Activated CD8-positive, alpha-beta memory T cell treated with anti-CD3 and anti-CD28 coated beads for 36 hours (primary cell): ENCODE data around the gene ABCD4. TPM values are rescaled to one million over a fixed set of nuclear protein-coding genes. Genes with fewer than 3 reads are reported as not detected.
"Not testable (repeated sequence)": the region's sequence is repeated elsewhere in the genome, so short reads cannot be mapped to it uniquely, and the experiment has no call there.

Experiments used
- CTCF ChIA-PET: fragments of 350-600 bp; sonication (Branson Sonifier 250); formaldehyde crosslinking; loops from one replicate; lab custom pipeline; 2021; ENCODE audit warnings: antibody characterized with exemption; lab: Charles Lee
- POLR2A ChIA-PET: fragments of 350-600 bp; sonication (Branson Sonifier 250); formaldehyde crosslinking; loops from one replicate; lab custom pipeline; 2021; ENCODE audit warnings: antibody characterized with exemption; lab: Charles Lee
- total RNA-seq, 2 experiments: library from RNA; stranded (reverse); gene quantifications; one replicate each; pipeline ENCODE4 v1.2.3, GENCODE V29; 2021

Gene ABCD4
- total RNA-seq, result 10 to 100 TPM; 42.0 to 44.3 TPM

DNA sequence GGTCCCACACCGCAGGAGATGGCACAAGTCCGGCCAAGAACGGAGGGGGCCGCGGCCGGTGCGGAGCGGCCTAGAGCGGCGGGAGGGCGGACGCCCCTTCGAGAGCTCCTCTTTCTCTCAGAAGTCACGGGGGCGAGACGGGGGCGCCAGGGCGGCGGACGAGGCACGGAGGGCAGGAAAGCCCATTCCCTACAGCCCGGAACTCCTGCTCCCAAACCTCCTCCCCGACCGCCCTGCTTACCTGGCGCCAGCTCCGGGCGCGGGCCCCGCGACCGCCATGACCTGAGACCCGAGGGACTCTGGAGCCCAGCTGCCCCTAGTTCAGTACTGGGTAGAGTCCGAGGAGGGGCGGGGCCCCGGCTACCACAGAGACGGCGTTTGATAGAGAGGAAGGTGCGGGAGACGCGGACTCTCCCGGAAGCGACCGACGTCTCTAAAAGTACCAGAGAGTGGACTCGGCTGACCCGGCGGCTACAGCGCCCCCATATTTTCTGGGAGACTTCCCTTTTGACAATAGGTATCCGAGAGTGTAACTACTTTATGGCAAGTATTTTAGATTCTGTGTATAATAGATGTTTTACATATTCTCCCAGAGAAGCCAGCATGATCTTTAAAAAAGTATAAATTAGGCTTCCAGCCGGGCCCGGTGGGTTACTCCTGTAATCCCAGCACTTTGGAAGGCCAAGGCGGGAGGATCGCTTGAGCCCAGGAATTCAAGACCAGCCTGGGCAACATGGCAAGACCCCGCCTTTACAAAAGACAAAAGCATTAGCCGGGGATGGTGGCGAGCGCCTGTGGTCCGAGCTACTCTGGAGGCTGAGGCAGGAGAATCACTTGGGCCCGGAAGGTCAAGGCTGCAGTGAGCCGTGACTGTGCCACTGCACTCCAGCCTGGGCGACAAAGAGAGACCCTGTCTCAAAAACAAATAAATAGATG is at the start of gene ABCD4:
Gene ABCD4, minus strand, starts transcription at position 301 of the 936 bp plus-strand sequence. Its CDS starts 22 bp downstream, at position 279.
- CTCF ChIA-PET, result no interaction called here
- POLR2A ChIA-PET, result interaction anchor here (0.5 to 0.6 kb wide), 3 partner anchors 14 to 733 kb away, joined by 3 to 5 read pairs (median 3); partner anchors contain the start of gene RPS6KL1

DNA sequence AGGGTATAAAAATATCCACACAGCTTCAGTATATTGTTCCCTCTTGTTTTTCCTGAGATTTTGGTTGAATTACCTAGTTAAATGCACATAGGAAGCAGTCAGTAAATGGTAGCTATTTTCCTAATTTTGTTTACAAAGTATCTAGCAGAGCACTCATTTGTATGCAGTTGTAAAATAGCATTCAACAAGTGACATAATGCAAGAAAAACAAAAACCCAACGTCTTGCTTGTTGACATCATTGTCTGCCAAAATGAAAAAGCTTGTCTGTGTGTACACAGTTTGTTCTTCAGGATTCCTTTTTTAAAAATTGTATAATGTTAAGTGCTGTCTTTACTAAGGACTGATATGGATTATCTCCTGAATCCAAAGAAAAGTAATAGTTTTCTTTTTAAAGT is 48.2 kb upstream of the ABCD4 start:
- POLR2A ChIA-PET, result no interaction called here
- CTCF ChIA-PET, result no interaction called here

DNA sequence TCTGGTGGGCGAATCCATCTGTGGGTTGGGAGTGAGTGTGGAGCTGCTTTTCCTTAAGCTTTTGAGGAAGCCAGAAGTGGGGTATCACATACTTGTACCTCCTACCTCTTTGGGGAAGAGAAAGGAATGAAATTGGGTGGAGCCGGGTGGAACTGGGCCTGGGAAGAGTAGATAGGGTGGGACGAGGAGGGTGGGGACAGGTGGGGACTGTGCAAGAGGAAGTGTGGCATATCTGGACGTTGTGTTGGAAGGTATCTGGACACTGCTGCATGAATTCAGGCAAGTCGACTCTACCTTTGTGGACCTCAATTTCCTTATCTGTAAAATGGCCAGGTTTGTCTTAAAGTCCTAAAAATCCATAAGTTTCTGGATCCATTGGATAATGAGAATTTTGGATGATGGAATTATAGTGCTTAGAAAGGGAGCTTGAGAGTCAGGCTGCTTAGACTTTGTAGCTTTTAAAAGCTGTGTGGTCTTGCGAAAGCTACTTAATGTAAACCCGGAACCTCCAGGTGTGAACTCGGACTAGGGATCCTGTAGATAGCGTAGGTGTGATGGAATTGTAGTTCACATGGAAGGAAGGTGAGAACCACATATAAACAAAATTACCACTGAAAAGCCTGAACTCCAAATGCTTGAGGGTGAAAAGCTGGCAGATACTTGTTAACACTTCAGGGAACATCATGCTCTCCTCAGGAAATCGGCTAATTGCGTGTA is 47.6 kb upstream of the ABCD4 start:
- CTCF ChIA-PET, result no interaction called here
- POLR2A ChIA-PET, result no interaction called here

DNA sequence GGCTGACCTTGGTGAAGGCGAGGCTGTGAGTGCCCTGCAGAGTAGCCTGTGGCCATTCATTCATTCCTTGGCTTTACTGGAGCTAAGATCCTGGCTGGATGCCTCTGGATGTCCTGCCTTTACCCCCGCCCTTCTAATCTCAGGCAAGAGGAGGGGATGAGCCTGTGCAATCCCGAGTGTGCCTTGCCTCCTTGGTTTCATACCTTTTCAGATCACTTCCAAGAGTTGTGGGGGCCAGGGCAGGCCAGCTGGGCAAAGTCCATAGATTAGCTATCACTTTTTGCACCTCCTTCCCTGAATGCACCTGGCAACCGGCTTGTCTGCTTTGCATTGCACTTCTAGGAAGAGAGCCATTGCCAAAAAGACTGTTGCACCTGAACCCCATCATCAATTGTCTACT is 47.0 kb upstream of the ABCD4 start:
- POLR2A ChIA-PET, result no interaction called here
- CTCF ChIA-PET, result no interaction called here

DNA sequence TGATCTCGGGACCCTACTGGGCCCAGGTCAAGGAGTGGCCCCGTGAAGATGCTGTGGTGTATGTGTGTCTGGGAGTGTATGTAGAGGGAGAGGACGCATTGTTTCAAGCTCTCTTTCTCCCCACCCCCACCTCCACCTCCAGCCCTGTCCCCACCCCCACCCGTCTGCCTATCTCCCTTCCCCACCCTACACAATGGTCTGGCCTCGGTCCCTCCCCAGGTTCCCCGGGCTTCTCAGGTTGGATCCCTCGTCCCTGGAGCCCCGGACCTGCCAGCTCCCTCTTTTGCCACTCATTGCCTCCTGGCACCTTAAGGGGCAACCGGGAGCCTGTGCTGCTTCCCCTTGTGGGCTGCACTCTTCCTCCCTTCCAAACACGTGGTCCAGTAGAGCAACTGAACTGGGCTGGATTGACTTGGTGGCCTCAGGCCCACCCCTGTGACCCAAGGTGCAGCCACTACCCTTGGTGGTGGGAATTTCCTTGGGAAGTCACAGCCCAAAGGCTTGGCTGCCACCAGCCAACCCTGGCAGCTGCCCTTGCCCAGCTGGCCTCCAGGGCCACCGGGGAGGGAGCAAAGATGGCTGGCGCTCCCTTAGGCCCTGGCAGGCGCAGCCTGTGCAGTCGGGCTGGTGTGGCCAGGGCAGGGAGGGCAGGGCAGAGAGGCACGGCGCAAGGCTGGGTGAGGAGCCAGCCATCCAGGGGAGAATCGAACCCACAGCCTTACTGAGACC is 46.2 kb upstream of the ABCD4 start:
- ChIA-PET CTCF (interaction anchor here (0.8 kb wide), 1 partner anchor 14 kb away, joined by 3 read pairs; no protein-coding TSS in a partner anchor), POLR2A (no interaction called here)

DNA sequence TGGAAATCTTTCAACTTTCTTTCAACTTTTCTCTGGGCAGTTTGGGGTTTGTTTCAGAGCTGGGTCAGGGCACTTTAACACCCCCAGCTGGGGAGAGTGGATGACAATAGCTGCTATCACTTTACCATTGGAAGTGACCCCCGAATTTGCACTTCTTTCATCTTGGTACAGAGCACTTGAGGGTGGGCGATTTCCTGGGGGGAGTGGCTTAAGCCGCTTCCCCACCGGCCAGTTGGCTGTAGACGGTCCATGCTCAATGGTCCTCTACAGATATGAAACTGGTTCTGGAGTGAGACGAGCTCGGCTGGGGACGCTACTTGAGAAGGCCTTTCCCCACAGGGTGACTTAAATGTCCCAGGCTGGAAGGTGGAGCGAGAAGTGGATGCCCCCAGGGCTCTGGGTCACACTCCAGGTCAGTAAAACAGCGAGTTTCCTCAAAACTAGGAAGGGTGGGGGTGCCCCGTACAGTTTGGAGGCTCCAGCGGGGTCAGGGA is 45.6 kb upstream of the ABCD4 start, which contains the start of gene VRTN:
Gene VRTN, plus strand, starts transcription at position 231 of the 494 bp plus-strand sequence. CDS start 8,313 bp downstream, outside the sequence.
- CTCF ChIA-PET, result interaction anchor here (0.8 kb wide), 1 partner anchor 14 kb away, joined by 3 read pairs; no protein-coding TSS in a partner anchor
- POLR2A ChIA-PET, result no interaction called here

DNA sequence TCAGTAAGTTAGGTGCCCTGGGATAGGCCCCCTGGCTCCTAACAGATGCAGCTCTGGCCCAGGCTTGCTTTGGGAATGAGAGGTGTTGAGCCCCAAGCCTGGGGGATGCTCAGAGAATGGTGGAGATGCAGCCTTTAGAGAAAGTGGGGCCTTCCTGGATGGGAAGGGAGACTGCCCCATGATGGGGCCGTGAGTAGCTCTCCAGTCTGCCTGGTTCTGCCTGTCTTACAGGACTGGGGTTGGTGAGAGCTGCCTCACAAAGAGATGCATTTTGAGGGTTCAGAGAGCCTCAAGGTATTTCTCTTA is 45.0 kb upstream of the ABCD4 start:
- POLR2A ChIA-PET, result no interaction called here
- CTCF ChIA-PET, result interaction anchor here (0.8 kb wide), 1 partner anchor 13 kb away, joined by 3 read pairs; no protein-coding TSS in a partner anchor

DNA sequence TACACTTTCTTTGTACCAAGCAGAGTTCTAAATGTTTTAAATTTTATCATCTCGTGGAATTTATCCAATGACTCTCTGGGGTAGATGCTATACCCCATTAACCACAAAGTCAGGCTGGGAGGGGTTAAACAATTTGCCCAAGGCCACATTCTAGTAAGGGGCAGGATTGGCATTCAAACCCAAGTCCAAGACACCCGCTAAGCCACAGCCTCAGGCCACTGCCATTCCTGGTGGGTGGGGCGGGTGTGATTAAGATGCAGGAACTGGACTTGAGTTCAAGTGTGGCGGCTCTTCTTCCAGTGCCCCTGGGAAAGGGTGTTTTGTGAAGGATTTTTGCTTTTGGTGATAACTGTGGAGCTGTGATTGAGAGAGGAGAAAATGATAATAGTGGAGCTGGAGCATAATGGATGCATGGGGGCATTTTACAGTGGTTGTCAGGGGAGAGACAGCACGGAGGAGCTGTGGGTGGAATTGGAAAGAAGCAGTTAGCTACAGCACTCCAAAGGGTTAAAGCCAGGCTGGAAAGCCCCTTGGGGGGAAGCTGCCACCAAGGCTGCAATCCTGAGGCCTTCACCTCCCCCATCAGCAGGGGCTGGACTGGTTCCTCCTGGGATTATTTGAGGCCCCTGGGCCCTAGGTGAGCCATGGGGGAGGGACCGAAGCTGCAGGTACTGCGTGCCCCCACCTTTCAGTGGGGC is 44.5 kb upstream of the ABCD4 start:
- CTCF ChIA-PET, result no interaction called here
- POLR2A ChIA-PET, result no interaction called here

DNA sequence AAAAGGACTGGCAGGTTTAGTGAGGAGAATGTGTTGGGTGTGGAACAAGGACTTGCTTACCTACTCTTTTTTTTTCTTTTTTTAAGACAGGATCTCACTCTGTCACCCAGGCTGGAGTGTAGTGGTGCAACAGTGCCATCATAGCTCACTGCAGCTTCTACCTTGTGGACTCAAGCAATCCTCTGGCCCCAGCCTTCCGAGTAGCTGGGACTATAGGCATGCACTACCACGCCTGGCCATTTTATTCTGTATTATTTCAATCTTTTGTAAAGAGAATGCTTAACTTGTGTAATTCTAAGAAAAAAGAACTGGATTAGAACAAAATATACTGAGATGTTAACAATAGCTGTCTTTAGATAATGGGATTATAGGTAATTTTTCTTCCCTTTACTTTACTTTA is 43.6 kb upstream of the ABCD4 start:
- ChIA-PET CTCF (no interaction called here), POLR2A (no interaction called here)

DNA sequence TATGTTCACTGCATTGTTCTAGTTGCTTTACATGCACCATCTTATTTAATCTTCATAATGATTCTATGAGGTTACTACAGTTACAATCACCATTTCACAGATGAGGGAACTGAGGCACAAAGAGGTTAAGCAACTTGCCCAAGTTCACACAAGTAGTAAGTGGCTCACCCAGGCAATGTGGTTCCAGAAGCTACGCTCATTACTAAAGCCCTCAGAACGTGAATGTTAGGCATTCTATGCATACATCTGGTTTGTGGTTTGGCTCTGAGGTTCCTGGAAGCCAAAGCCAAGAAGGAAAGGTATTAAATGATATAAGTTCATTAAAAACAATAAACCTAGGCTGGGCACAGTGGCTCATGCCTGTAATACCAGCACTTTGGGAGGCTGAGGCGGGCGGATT is 31.2 kb upstream of the ABCD4 start:
- POLR2A ChIA-PET, result no interaction called here
- CTCF ChIA-PET, result interaction anchor here (1.2 kb wide), 1 partner anchor 14 kb away, joined by 3 read pairs; the partner anchor contains the start of gene VRTN

DNA sequence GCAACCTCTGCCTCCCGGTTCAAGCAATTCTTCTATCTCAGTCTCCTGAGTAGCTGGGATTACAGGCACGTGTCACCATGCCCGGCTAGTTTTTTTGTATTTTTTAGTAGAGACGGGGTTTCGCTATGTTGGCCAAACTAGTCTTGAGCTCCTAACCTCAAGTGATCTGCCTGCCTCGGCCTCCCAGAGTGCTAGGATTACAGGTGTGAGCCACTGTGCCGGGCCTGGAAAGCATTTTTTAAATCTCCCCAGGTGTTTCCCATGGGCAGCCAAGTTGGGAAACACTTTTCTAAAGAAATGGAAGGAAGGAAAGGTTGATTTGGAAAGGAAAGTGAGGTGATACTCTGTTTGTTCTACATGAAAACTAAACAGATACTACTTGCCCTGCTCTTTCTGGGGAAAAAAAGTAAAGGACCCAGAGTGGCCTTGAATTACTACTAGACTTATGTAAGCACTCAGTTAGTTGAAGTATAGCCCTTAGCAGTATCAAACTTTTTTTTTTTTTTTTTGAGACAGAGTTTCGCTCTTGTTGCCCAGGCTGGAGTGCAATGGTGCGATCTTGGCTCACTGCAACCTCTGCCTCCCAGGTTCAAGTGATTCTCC is 27.3 kb upstream of the ABCD4 start:
- CTCF ChIA-PET, POLR2A ChIA-PET: not testable (repeated sequence)

DNA sequence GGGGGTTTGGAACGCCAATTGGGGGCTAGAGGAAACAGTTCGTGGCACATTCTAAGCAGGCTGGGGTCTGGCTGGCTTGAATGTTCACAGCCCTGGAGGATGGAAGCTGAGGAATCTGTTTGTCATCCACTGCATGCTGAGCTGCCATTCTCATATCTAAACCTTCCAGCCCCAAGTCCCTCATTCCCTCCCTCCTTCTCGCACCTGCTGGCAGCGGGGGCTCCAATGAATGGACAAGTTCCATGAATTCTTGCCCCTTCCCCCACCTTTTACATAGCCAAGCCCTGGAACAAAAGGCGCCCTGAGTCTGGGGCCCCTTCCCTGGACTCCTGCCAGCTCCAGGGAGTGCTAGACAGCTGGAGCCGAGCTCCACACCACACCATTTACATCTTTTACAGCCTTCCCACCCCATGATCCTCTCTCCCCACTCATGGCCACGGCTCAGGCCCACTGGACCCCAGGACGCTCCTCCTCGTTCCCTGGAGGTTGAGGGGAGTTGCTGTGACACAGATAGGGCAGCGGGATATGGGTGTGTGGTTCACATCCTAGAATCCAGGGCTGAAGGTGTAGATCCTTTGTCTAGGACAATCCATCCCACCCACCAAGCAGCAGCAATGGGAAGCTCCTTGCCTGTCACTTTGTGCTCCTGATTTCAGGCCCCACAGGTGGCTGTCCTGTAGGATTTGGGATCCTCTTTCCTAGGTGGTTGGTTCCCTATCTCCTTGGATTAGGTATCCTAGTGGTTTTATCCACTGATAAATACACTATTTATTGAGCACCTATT is 23.8 kb upstream of the ABCD4 start:
- ChIA-PET POLR2A (no interaction called here), CTCF (no interaction called here)

DNA sequence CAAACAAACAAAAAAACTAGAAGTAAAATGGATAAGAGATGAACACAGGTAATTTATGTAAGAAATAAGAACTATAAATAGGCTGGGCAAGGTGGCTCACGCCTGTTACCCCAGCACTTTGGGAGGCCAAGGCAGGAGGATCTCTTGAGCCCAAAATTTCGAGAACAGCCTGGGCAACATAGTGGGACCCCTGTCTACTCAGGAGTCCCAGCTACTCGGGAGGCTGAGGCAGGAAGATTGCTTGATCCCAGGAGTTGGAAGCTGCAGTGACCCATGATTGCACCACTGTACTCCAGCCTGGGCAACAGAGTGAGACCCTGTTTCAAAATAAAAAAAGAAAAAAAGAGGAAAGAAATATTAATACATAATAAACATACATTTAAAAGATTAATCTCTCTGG is 22.7 kb upstream of the ABCD4 start:
- ChIA-PET POLR2A (no interaction called here), CTCF (interaction anchor here (0.6 kb wide), 1 partner anchor 51 kb away, joined by 3 read pairs; no protein-coding TSS in a partner anchor)

DNA sequence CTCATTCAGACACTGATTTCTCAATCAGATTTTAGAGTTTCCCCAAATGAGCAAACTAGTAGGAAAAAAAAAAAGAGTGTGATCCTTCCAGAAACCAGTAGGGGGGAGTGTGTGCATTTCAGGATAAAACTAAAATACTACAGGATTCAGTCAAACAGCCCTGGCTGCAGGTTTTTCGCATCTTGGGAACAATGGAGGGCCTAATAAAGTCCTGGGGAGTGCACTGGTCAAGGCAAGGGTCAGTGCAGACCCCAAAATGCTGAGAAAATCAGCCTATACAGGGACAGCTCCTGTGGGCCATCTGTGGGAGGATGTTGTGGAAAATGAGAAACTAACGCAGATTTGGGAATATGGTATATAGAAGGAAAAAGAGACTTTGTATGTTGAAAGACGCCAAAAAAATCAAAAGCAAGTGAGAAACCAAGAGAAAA is 22.2 kb upstream of the ABCD4 start:
- ChIA-PET POLR2A (no interaction called here), CTCF (interaction anchor here (0.6 kb wide), 1 partner anchor 52 kb away, joined by 3 read pairs; no protein-coding TSS in a partner anchor)

DNA sequence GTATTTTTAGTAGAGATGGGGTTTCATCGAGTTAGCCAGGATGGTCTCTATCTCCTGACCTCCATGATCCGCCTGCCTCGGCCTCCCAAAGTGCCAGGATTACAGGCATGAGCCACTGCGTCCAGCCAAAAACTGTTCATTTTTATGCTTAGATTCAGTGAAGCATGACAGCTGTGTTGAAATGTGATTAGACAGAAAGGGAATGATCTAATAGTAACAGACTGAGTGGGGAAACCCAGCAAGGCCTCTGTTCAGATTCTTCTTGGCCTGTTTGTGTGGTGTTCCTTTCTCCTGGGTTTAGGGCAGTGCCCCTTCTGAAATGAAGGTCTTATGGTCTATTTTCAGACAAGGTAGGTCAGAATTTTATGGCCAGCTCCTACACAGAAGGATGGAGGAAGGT is 11.8 kb upstream of the ABCD4 start:
- POLR2A ChIA-PET, result no interaction called here
- CTCF ChIA-PET, result no interaction called here

DNA sequence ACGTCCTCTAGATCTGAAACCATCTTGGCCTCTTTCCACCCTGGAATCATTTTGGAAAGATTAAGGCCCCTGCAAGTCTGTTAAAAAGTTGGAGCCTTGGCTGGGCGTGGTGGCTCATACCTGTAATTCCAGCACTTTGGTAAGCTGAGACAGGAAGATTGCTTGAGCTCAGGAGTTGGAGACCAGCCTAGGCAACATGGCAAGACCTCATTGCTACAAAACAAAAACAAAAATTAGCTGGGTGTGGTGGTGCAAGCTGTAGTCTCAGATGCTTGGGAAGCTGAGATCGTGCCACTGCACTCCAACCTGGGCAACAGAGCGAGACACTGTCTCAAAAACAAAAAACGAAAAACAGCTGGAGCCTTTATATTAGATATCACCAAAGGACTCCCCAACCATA is 10.9 kb upstream of the ABCD4 start:
- ChIA-PET CTCF (interaction anchor here (0.6 kb wide), 1 partner anchor 23 kb away, joined by 3 read pairs; no protein-coding TSS in a partner anchor), POLR2A (no interaction called here)

DNA sequence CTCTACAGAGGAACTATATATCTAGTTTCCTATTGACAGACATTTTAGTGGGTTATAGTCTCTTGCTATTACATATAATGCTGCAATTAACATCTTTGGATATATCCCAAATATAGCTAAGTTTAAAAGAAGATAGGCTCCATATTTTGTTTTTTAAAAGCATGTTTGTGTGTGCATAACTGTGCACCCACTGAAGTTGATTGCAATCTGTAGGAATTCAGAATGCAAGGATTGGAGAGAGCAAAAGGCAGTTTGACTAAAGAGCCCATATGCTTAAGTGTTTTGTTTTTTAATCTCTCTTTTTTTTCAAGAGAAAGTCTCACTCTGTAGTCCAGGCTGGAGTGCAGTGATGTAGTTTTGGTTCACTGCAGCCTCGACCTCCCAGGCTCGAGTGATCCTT is 9.4 kb upstream of the ABCD4 start:
- POLR2A ChIA-PET, result no interaction called here

More for the DNA sequence above, 9.4 kb upstream of the ABCD4 start:
- CTCF ChIA-PET, result interaction anchor here (0.7 kb wide), 1 partner anchor 173 kb away, joined by 4 read pairs; no protein-coding TSS in a partner anchor
